ENCODE measurements around the gene ST7.

DNA sequence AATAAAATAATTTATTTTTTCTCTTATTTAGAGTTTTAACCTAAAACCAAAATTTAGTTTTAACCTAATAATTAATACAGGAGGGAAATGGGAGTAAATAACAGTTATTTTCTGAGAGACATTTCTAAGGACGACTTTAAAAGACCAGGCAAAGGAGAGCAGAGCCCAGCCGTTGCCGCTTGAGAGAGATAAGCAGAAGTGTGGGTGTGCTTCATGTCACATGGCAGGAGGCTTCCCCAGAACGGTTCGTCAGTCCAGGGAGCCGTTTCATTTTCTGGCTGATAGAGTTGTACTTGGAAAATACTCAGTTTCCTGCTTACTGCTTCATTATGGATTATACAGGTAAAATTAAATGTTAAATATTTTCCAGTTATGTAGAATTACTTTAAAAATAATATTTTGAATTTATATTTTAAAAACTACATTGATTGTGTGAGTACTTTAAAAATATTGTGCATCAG, 61.4 kb downstream of the ST7 start:
- TF ChIP-seq, protein P1, sequence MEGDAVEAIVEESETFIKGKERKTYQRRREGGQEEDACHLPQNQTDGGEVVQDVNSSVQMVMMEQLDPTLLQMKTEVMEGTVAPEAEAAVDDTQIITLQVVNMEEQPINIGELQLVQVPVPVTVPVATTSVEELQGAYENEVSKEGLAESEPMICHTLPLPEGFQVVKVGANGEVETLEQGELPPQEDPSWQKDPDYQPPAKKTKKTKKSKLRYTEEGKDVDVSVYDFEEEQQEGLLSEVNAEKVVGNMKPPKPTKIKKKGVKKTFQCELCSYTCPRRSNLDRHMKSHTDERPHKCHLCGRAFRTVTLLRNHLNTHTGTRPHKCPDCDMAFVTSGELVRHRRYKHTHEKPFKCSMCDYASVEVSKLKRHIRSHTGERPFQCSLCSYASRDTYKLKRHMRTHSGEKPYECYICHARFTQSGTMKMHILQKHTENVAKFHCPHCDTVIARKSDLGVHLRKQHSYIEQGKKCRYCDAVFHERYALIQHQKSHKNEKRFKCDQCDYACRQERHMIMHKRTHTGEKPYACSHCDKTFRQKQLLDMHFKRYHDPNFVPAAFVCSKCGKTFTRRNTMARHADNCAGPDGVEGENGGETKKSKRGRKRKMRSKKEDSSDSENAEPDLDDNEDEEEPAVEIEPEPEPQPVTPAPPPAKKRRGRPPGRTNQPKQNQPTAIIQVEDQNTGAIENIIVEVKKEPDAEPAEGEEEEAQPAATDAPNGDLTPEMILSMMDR (conservative IDR thresholded peaks at IDR 0.05; ENCODE audit: low read depth in 2 of 2), result no peak
- TF ChIP-seq ZNF114 (CRISPR knock-in tag; IDR thresholded peaks at IDR 0.05) (no peak), EZH2 (IDR thresholded peaks at IDR 0.05; ENCODE audit: low read depth, unreplicated experiment) (no peak), POLR2AphosphoS5 (IDR thresholded peaks at IDR 0.05; ENCODE audit: low read depth) (no peak), EZH2phosphoT487 (IDR thresholded peaks at IDR 0.05; ENCODE audit: unreplicated experiment) (no peak), JUNB (IDR thresholded peaks at IDR 0.05; ENCODE audit: unreplicated experiment) (no peak), CREB1 (CRISPR knock-in tag; IDR thresholded peaks at IDR 0.05; ENCODE audit: low read depth) (no peak), ZNF331 (CRISPR knock-in tag; IDR thresholded peaks at IDR 0.05; ENCODE audit: low read depth) (no peak), STAT1 (IDR thresholded peaks at IDR 0.05; ENCODE audit: unreplicated experiment) (no peak), NANOG (IDR thresholded peaks at IDR 0.05; ENCODE audit: borderline replicate concordance) (no peak)
- TF ChIP-seq, protein P2, sequence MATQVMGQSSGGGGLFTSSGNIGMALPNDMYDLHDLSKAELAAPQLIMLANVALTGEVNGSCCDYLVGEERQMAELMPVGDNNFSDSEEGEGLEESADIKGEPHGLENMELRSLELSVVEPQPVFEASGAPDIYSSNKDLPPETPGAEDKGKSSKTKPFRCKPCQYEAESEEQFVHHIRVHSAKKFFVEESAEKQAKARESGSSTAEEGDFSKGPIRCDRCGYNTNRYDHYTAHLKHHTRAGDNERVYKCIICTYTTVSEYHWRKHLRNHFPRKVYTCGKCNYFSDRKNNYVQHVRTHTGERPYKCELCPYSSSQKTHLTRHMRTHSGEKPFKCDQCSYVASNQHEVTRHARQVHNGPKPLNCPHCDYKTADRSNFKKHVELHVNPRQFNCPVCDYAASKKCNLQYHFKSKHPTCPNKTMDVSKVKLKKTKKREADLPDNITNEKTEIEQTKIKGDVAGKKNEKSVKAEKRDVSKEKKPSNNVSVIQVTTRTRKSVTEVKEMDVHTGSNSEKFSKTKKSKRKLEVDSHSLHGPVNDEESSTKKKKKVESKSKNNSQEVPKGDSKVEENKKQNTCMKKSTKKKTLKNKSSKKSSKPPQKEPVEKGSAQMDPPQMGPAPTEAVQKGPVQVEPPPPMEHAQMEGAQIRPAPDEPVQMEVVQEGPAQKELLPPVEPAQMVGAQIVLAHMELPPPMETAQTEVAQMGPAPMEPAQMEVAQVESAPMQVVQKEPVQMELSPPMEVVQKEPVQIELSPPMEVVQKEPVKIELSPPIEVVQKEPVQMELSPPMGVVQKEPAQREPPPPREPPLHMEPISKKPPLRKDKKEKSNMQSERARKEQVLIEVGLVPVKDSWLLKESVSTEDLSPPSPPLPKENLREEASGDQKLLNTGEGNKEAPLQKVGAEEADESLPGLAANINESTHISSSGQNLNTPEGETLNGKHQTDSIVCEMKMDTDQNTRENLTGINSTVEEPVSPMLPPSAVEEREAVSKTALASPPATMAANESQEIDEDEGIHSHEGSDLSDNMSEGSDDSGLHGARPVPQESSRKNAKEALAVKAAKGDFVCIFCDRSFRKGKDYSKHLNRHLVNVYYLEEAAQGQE (IDR thresholded peaks at IDR 0.05; ENCODE audit: unreplicated experiment), result no peak
- TF ChIP-seq, protein P3, sequence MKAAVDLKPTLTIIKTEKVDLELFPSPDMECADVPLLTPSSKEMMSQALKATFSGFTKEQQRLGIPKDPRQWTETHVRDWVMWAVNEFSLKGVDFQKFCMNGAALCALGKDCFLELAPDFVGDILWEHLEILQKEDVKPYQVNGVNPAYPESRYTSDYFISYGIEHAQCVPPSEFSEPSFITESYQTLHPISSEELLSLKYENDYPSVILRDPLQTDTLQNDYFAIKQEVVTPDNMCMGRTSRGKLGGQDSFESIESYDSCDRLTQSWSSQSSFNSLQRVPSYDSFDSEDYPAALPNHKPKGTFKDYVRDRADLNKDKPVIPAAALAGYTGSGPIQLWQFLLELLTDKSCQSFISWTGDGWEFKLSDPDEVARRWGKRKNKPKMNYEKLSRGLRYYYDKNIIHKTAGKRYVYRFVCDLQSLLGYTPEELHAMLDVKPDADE (IDR thresholded peaks at IDR 0.05), result no peak
- TF ChIP-seq, protein P4, sequence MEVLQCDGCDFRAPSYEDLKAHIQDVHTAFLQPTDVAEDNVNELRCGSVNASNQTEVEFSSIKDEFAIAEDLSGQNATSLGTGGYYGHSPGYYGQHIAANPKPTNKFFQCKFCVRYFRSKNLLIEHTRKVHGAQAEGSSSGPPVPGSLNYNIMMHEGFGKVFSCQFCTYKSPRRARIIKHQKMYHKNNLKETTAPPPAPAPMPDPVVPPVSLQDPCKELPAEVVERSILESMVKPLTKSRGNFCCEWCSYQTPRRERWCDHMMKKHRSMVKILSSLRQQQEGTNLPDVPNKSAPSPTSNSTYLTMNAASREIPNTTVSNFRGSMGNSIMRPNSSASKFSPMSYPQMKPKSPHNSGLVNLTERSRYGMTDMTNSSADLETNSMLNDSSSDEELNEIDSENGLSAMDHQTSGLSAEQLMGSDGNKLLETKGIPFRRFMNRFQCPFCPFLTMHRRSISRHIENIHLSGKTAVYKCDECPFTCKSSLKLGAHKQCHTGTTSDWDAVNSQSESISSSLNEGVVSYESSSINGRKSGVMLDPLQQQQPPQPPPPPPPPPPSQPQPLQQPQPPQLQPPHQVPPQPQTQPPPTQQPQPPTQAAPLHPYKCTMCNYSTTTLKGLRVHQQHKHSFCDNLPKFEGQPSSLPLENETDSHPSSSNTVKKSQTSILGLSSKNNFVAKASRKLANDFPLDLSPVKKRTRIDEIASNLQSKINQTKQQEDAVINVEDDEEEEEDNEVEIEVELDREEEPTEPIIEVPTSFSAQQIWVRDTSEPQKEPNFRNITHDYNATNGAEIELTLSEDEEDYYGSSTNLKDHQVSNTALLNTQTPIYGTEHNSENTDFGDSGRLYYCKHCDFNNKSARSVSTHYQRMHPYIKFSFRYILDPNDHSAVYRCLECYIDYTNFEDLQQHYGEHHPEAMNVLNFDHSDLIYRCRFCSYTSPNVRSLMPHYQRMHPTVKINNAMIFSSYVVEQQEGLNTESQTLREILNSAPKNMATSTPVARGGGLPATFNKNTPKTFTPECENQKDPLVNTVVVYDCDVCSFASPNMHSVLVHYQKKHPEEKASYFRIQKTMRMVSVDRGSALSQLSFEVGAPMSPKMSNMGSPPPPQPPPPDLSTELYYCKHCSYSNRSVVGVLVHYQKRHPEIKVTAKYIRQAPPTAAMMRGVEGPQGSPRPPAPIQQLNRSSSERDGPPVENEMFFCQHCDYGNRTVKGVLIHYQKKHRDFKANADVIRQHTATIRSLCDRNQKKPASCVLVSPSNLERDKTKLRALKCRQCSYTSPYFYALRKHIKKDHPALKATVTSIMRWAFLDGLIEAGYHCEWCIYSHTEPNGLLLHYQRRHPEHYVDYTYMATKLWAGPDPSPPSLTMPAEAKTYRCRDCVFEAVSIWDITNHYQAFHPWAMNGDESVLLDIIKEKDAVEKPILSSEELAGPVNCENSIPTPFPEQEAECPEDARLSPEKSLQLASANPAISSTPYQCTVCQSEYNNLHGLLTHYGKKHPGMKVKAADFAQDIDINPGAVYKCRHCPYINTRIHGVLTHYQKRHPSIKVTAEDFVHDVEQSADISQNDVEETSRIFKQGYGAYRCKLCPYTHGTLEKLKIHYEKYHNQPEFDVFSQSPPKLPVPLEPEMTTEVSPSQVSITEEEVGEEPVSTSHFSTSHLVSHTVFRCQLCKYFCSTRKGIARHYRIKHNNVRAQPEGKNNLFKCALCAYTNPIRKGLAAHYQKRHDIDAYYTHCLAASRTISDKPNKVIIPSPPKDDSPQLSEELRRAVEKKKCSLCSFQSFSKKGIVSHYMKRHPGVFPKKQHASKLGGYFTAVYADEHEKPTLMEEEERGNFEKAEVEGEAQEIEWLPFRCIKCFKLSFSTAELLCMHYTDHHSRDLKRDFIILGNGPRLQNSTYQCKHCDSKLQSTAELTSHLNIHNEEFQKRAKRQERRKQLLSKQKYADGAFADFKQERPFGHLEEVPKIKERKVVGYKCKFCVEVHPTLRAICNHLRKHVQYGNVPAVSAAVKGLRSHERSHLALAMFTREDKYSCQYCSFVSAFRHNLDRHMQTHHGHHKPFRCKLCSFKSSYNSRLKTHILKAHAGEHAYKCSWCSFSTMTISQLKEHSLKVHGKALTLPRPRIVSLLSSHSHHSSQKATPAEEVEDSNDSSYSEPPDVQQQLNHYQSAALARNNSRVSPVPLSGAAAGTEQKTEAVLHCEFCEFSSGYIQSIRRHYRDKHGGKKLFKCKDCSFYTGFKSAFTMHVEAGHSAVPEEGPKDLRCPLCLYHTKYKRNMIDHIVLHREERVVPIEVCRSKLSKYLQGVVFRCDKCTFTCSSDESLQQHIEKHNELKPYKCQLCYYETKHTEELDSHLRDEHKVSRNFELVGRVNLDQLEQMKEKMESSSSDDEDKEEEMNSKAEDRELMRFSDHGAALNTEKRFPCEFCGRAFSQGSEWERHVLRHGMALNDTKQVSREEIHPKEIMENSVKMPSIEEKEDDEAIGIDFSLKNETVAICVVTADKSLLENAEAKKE (CRISPR knock-in tag; IDR thresholded peaks at IDR 0.05), result no peak
